Activated B cell treated with CpG ODN at 0.5 μM for 24 hours (primary cell): ENCODE results near the gene GABPB2. TPM values are rescaled to one million over a fixed set of nuclear protein-coding genes. Genes with fewer than 3 reads are reported as not detected.

Experiments
- ATAC-seq: fragments of 200-7000 bp; cut with Tn5 transposase; one replicate; pipeline ENCODE4 v1.10.0; 2021; ENCODE audit warnings: low read depth, mild to moderate bottlenecking, moderate library complexity
- CTCF ChIA-PET: fragments of 350-600 bp; sonication (Branson Sonifier 250); formaldehyde crosslinking; loops from one replicate; lab custom pipeline; 2021; ENCODE audit warnings: antibody characterized with exemption; lab: Charles Lee
- POLR2A ChIA-PET: fragments of 350-600 bp; sonication (Branson Sonifier 250); formaldehyde crosslinking; loops from one replicate; lab custom pipeline; 2021; ENCODE audit warnings: antibody characterized with exemption; lab: Charles Lee
- DNase-seq: peaks from one replicate; pipeline ENCODE4 v3.0.0; 2022
- H3K27ac Mint-ChIP-seq: one replicate; pipeline ENCODE4 v1.8.0; 2020; ENCODE audit warnings: mixed read lengths
- H3K27me3 Mint-ChIP-seq: one replicate; pipeline ENCODE4 v1.8.0; 2021; ENCODE audit warnings: mixed read lengths
- H3K36me3 Mint-ChIP-seq: one replicate; pipeline ENCODE4 v1.8.0; 2021; ENCODE audit warnings: low read depth, mixed read lengths
- H3K4me1 Mint-ChIP-seq: one replicate; pipeline ENCODE4 v1.8.0; 2021; ENCODE audit warnings: mixed read lengths
- H3K4me3 Mint-ChIP-seq: one replicate; pipeline ENCODE4 v1.8.0; 2020; ENCODE audit warnings: mild to moderate bottlenecking, mixed read lengths
- H3K9me3 Mint-ChIP-seq: one replicate; pipeline ENCODE4 v1.8.0; 2020; ENCODE audit warnings: mixed read lengths
- CTCF ChIP-seq: fragments of 200-600 bp; IDR thresholded peaks from one replicate; pipeline ENCODE4 v1.8.0; 2022; ENCODE audit warnings: antibody characterized with exemption, mild to moderate bottlenecking
- intact Hi-C: fragments of 100-400 bp; cut with micrococcal nuclease; formaldehyde crosslinking; loops from one replicate; pipeline ENCODE4 v1.15.1; 2024
- total RNA-seq: library from RNA; stranded (reverse); gene quantifications from 2 replicates; pipeline ENCODE4 v1.2.3, GENCODE V29; 2022

Gene GABPB2
- total RNA-seq, 1 donor from 2014 or later: 17.4 TPM

- DNase-seq (no peak), ATAC-seq (no peak)
- intact Hi-C loops: no loop called here
- H3K27ac Mint-ChIP-seq: peak overlapping the region; percentile 57
- ChIA-PET CTCF (interaction anchor here (1.2 to 1.3 kb wide), 2 partner anchors 8 to 26 kb away, joined by 3 to 5 read pairs; no protein-coding TSS in a partner anchor), POLR2A (interaction anchor here (0.7 to 4.7 kb wide), 2 partner anchors 18 to 21 kb away, joined by 3 to 37 read pairs; partner anchors contain the start of gene GABPB2)
- TF ChIP-seq CTCF: no peak
- H3K9me3 Mint-ChIP-seq: no peaks in the 10 kb centered on the region
- H3K36me3 Mint-ChIP-seq: peaks cover 47% of the 10 kb centered on the region
- H3K4me1 Mint-ChIP-seq: peaks cover 52% of the 10 kb centered on the region
- H3K27me3 Mint-ChIP-seq: no peaks in the 10 kb centered on the region
- no peak overlapping the region for H3K4me3 Mint-ChIP-seq
Measured at GRCh38 chr1:151050051-151050688, 20.4 kb upstream of the GABPB2 start.

DNA sequence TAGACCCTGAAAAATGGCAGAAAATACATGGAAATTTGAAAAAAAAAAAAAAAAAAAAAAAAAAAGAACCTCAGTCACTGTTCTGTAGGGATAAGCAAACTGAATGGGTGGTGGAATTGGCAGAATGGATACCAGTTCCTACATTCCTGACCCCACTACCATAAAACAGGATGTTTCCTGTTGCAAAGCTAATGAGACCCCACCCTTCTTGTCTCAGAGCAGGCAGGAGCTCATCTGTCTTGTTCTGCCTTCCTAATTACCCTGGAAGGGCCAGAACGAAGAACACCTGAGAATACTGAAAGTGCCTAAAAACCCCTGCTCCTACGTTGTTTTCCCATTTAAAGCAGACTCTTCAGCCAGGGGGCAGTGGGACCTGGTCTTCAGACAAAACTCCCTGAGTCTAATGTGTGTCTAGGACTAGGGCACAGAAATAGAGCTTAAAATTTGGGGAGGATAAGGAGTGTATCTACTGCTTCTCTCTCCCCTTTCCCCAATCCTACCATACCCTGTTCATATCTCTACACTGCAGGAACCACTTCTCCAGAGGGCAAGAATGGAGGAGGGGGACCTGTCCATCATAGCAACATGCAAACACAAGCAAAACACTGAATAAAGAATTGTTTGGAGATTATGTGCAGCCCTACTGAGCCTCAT, 19.1 kb upstream of the GABPB2 start:
- ATAC-seq: no peak
- TF ChIP-seq CTCF: no peak
- Mint-ChIP-seq H3K27me3 (no peaks in the 10 kb centered on the region), H3K4me1 (peaks cover 60% of the 10 kb centered on the region), H3K4me3 (no peak overlapping the region), H3K27ac (peak overlapping the region; percentile 42), H3K36me3 (peaks cover 60% of the 10 kb centered on the region), H3K9me3 (no peaks in the 10 kb centered on the region)
- DNase-seq: no peak
- POLR2A ChIA-PET: interaction anchor here (0.5 to 0.7 kb wide), 6 partner anchors 24 to 1166 kb away, joined by 3 to 12 read pairs (median 5); no protein-coding TSS in a partner anchor
- CTCF ChIA-PET: interaction anchor here (0.8 kb wide), 1 partner anchor 27 kb away, joined by 3 read pairs; no protein-coding TSS in a partner anchor
- intact Hi-C loops: no loop called here

- H3K4me1 Mint-ChIP-seq: peaks cover 58% of the 10 kb centered on the region
Measured at GRCh38 chr1:151054971-151055547, 15.5 kb upstream of the GABPB2 start.

GRCh38 chr1:151055581-151055980, 15.0 kb upstream of the GABPB2 start:
- Mint-ChIP-seq H3K9me3 (no peaks in the 10 kb centered on the region), H3K4me3 (peak overlapping the region; percentile 98), H3K4me1 (peaks cover 62% of the 10 kb centered on the region), H3K36me3 (peaks cover 80% of the 10 kb centered on the region), H3K27ac (peak overlapping the region; percentile 93), H3K27me3 (no peaks in the 10 kb centered on the region)
- ChIA-PET CTCF (interaction anchor here (1.0 kb wide), 1 partner anchor 31 kb away, joined by 3 read pairs; no protein-coding TSS in a partner anchor), POLR2A (interaction anchor here (0.6 to 7.2 kb wide), 5 partner anchors 9 to 274 kb away, joined by 4 to 98 read pairs (median 6); partner anchors contain the start of genes C1orf56 and GABPB2)
- TF ChIP-seq CTCF: no peak
- DNase-seq (no peak), ATAC-seq (no peak)
- intact Hi-C loops: loop anchor here (5.0 kb wide), 1 partner anchor 128 kb away; the partner anchor contains the start of gene SETDB1

More at GRCh38 chr1:151054971-151055547, 15.5 kb upstream of the GABPB2 start:
- ATAC-seq (no peak), DNase-seq (no peak)
- ChIA-PET CTCF (interaction anchor here (1.0 kb wide), 1 partner anchor 31 kb away, joined by 3 read pairs; no protein-coding TSS in a partner anchor), POLR2A (interaction anchor here (0.5 to 6.8 kb wide), 4 partner anchors 8 to 274 kb away, joined by 3 to 63 read pairs (median 4); partner anchors contain the start of genes C1orf56 and GABPB2)
- no peaks in the 10 kb centered on the region for H3K27me3 Mint-ChIP-seq
- peaks cover 81% of the 10 kb centered on the region for H3K36me3 Mint-ChIP-seq
- H3K27ac Mint-ChIP-seq: peak overlapping the region; percentile 93
- intact Hi-C loops: loop anchor here (5.0 kb wide), 1 partner anchor 128 kb away; the partner anchor contains the start of gene SETDB1
- H3K4me3 Mint-ChIP-seq: peak overlapping the region; percentile 98
- no peaks in the 10 kb centered on the region for H3K9me3 Mint-ChIP-seq
- no peak for TF ChIP-seq CTCF
